Choroid plexus epithelial cell (primary cell): ENCODE results near the gene NPAS3.

Experiments
- DNase-seq: peaks from one replicate; pipeline ENCODE4 v3.0.0-alpha.2; 2010; ENCODE audit warnings: low read depth
- H3K4me3 ChIP-seq: 2 replicates; pipeline ENCODE4 v1.5.1; 2011; ENCODE audit warnings: low read depth, mild to moderate bottlenecking, control low read depth, low read length, moderate library complexity
- CTCF ChIP-seq: conservative IDR thresholded peaks from 2 replicates; pipeline ENCODE4 v1.5.1; 2011; ENCODE audit warnings: low read depth, mild to moderate bottlenecking, control low read depth, inconsistent platforms, low read length, moderate library complexity

The NPAS3 gene

GRCh38 chr14:32986791-32987540 is 48.3 kb downstream of the NPAS3 start:
- peak; percentile 61 for DNase-seq
- no peak overlapping the region for H3K4me3 ChIP-seq
- TF ChIP-seq CTCF, result no peak

GRCh38 chr14:32991691-32992090 is 53.0 kb downstream of the NPAS3 start:
- H3K4me3 ChIP-seq, result no peak overlapping the region
- DNase-seq, result no peak
- TF ChIP-seq CTCF, result no peak

DNA sequence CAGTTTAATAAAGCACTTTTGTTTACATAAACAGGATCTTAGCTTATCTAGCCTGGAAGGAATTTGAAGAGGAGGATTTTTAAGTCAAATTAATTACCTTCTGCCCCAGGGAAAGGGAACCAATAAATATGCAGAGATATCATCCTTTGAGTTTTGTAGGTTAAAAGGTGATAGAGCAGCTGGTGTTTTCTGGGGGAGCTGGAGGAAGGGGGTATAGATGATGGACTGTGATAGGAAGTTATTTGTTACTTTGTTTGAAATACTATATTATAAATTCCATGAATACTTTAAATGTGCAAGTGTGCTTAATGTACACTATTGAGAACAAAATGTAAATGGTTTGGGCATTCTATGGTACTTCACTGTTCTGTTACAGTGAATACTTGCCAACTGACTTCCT is 55.2 kb downstream of the NPAS3 start:
- TF ChIP-seq CTCF, result no peak
- no peak overlapping the region for H3K4me3 ChIP-seq
- DNase-seq, result no peak

DNA sequence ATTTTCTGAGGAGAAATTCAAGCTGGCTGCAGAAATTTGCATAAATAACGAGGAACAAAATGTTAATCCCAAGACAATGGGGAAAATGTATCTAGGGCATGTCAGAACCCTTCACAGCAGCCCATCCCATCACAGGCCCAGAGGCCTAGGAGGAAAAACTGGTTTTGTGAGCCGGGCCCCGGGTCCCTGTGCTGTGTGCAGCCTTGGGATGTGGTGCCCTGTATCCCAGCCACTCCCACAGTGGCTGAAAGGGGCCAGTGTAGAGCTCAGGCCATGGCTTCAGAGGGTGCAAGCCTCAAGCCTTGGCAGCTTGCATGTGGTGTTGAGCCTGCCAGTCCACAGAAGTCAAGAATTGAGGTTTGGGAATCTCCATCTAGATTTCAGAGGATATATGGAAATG is 57.7 kb downstream of the NPAS3 start:
- no peak overlapping the region for H3K4me3 ChIP-seq
- no peak for TF ChIP-seq CTCF
- DNase-seq, result no peak

- DNase-seq, result peak; percentile 63
- TF ChIP-seq CTCF, result peak; percentile 79
These were observed 59.8 kb downstream of the NPAS3 start for GRCh38 chr14:32998433-32998832.

DNA sequence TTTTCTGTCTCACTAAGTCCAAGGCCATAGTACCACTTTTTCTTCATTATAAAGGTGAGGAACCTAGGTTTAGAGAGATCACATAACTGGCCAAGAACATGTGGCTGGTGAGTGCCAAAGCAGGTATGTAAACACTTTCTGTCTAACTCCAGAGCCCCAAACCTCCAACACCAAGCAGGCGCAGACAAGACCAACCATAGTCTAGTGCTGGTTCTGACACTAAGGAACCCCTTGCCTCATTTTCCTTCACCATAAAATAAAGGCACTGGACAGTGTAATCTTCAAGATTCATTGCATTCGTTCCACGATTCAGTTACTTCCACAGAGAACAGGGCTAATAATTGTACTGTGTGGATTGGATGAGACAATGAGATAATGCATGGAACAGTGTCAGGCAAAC is 71.0 kb downstream of the NPAS3 start:
- no peak for TF ChIP-seq CTCF
- H3K4me3 ChIP-seq, result no peak overlapping the region
- no peak for DNase-seq

More at GRCh38 chr14:32998433-32998832, 59.8 kb downstream of the NPAS3 start:
- no peak overlapping the region for H3K4me3 ChIP-seq

DNA sequence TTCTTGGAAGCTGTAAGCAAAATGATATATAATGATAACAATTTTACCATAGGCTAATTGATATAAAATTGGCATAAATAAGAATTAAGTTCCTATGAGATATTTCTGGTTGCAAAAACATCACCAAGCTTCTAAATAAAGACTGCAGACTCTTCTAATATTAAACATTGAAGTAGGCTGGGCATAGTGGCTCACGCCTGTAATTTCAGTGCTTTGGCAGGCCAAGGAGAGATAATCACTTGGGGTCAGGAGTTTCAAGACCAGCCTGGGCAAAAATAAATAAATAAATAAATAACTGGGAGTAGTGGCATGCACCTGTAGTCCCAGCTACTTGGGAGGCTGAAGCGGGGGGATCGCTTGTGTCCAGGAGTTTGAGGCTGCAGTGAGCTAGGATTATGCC is 71.8 kb downstream of the NPAS3 start:
- no peak overlapping the region for H3K4me3 ChIP-seq
- no peak for DNase-seq
- TF ChIP-seq CTCF, result no peak
